H9 (cell line): ENCODE data around the gene UCP2. TPM values are rescaled to one million over a fixed set of nuclear protein-coding genes. Genes with fewer than 3 reads are reported as not detected.

ENCODE experiments used
- DNase-seq: peaks from one replicate; pipeline ENCODE4 v3.0.0-alpha.2; 2017
- H2AFZ ChIP-seq: one replicate; pipeline ENCODE4 v1.6.1; 2013; ENCODE audit warnings: mild to moderate bottlenecking, low read length, control low read depth, moderate library complexity
- H2AK5ac ChIP-seq: 2 replicates; pipeline ENCODE4 v1.6.1; 2013; ENCODE audit warnings: low read length, control low read depth, mixed read lengths; ENCODE audit not compliant: insufficient read length
- H2BK120ac ChIP-seq: one replicate; pipeline ENCODE4 v1.6.1; 2013; ENCODE audit warnings: low read depth, mild to moderate bottlenecking, low read length, control low read depth, inconsistent platforms; ENCODE audit not compliant: poor library complexity, severe bottlenecking
- H2BK12ac ChIP-seq: 2 replicates; pipeline ENCODE4 v1.6.1; 2013; ENCODE audit warnings: low read length, control low read depth, mixed read lengths, low read depth; ENCODE audit not compliant: insufficient read length
- H2BK15ac ChIP-seq: 2 replicates; pipeline ENCODE4 v1.6.1; 2013; ENCODE audit warnings: low read depth, low read length, control low read depth
- H2BK20ac ChIP-seq: one replicate; pipeline ENCODE4 v1.6.1; 2013; ENCODE audit warnings: low read depth, mild to moderate bottlenecking, low read length, control low read depth, inconsistent platforms; ENCODE audit not compliant: poor library complexity, severe bottlenecking
- H2BK5ac ChIP-seq: 2 replicates; pipeline ENCODE4 v1.6.1; 2013; ENCODE audit warnings: low read length, control low read depth, mixed read lengths; ENCODE audit not compliant: insufficient read length
- H3K14ac ChIP-seq: 2 replicates; pipeline ENCODE4 v1.6.1; 2013; ENCODE audit warnings: low read length, control low read depth; ENCODE audit not compliant: insufficient read depth
- H3K18ac ChIP-seq: 2 replicates; pipeline ENCODE4 v1.6.1; 2013; ENCODE audit warnings: low read depth, mild to moderate bottlenecking, mixed read lengths, low read length, control low read depth; ENCODE audit not compliant: insufficient read length
- H3K23ac ChIP-seq: 2 replicates; pipeline ENCODE4 v1.6.1; 2013; ENCODE audit warnings: low read length, control low read depth, mixed read lengths, low read depth; ENCODE audit not compliant: insufficient read length
- H3K23me2 ChIP-seq: 2 replicates; pipeline ENCODE4 v1.6.1; 2013; ENCODE audit warnings: low read depth, mild to moderate bottlenecking, mixed read lengths, low read length, control low read depth; ENCODE audit not compliant: insufficient read length, poor library complexity, severe bottlenecking
- H3K27ac ChIP-seq: 2 replicates; pipeline ENCODE4 v1.5.1; 2013; ENCODE audit warnings: low read length, control low read depth, mixed read lengths, low read depth; ENCODE audit not compliant: insufficient read length
- H3K27me3 ChIP-seq: 2 replicates; pipeline ENCODE4 v1.6.1; 2013; ENCODE audit warnings: low read length, control low read depth, inconsistent platforms; ENCODE audit not compliant: insufficient read depth
- H3K4ac ChIP-seq: 2 replicates; pipeline ENCODE4 v1.6.1; 2013; ENCODE audit warnings: low read depth, mild to moderate bottlenecking, control low read depth, inconsistent platforms, low read length, moderate library complexity
- H3K4me1 ChIP-seq: 2 replicates; pipeline ENCODE4 v1.6.1; 2013; ENCODE audit warnings: low read length, control low read depth, inconsistent platforms; ENCODE audit not compliant: insufficient read depth
- H3K4me2 ChIP-seq: 2 replicates; pipeline ENCODE4 v1.6.1; 2013; ENCODE audit warnings: low read length, control low read depth, mixed read lengths; ENCODE audit not compliant: insufficient read length, insufficient read depth
- H3K56ac ChIP-seq: 2 replicates; pipeline ENCODE4 v1.6.1; 2013; ENCODE audit warnings: low read depth, mild to moderate bottlenecking, mixed read lengths, low read length, control low read depth; ENCODE audit not compliant: insufficient read length
- H3K79me1 ChIP-seq: 2 replicates; pipeline ENCODE4 v1.6.1; 2013; ENCODE audit warnings: low read depth, mild to moderate bottlenecking, moderate library complexity, low read length, control low read depth, inconsistent platforms; ENCODE audit not compliant: insufficient read depth, poor library complexity, severe bottlenecking
- H3K79me2 ChIP-seq: 2 replicates; pipeline ENCODE4 v1.6.1; 2013; ENCODE audit warnings: low read length, control low read depth, inconsistent platforms; ENCODE audit not compliant: insufficient read depth
- H3K9ac ChIP-seq: 2 replicates; pipeline ENCODE4 v1.6.1; 2013; ENCODE audit warnings: low read length, control low read depth, mixed read lengths; ENCODE audit not compliant: insufficient read length; ENCODE audit errors: extremely low read depth
- H3K9me3 ChIP-seq: one replicate; pipeline ENCODE4 v1.6.1; 2013; ENCODE audit warnings: low read depth, low read length, inconsistent platforms; ENCODE audit not compliant: control insufficient read depth
- H3T11ph ChIP-seq: one replicate; pipeline ENCODE4 v1.6.1; 2013; ENCODE audit warnings: mild to moderate bottlenecking, low read length, control low read depth, inconsistent platforms
- H4K20me1 ChIP-seq: one replicate; pipeline ENCODE4 v1.6.1; 2013; ENCODE audit not compliant: control insufficient read depth, insufficient read length, insufficient read depth
- H4K5ac ChIP-seq: 2 replicates; pipeline ENCODE4 v1.6.1; 2013; ENCODE audit warnings: low read depth, mild to moderate bottlenecking, mixed read lengths, low read length, control low read depth; ENCODE audit not compliant: insufficient read length
- H4K8ac ChIP-seq: replicated peaks from 2 replicates; pipeline ENCODE4 v1.6.1; 2013; ENCODE audit warnings: low read length, control low read depth, mixed read lengths, low read depth; ENCODE audit not compliant: insufficient read length
- H4K91ac ChIP-seq: 2 replicates; pipeline ENCODE4 v1.6.1; 2013; ENCODE audit warnings: low read depth, mild to moderate bottlenecking, moderate library complexity, mixed read lengths, low read length, control low read depth; ENCODE audit not compliant: insufficient read length
- H3K27ac Mint-ChIP-seq, 3 experiments: 2 replicates in 2 of 3; 3 replicates in 1 of 3; pipeline ENCODE4 v1.8.0; 2020 to 2021; ENCODE audit warnings: mixed read lengths in 3 of 3, mild to moderate bottlenecking in 1 of 3, moderate library complexity in 1 of 3
- H3K27me3 Mint-ChIP-seq: 2 replicates; pipeline ENCODE4 v1.8.0; 2021; ENCODE audit warnings: low read depth, mild to moderate bottlenecking, moderate library complexity, mixed read lengths
- H3K36me3 Mint-ChIP-seq, 3 experiments: 2 replicates in 2 of 3; 3 replicates in 1 of 3; pipeline ENCODE4 v1.8.0; 2020 to 2021; ENCODE audit warnings: low read depth in 3 of 3, mixed read lengths in 3 of 3; ENCODE audit not compliant: insufficient read depth in 1 of 3
- H3K4me1 Mint-ChIP-seq, 2 experiments: 2 replicates each; pipeline ENCODE4 v1.8.0; 2020; ENCODE audit warnings: mixed read lengths in 2 of 2
- H3K4me3 Mint-ChIP-seq, 2 experiments: 2 replicates in 1 of 2; 3 replicates in 1 of 2; pipeline ENCODE4 v1.8.0; 2020 to 2021; ENCODE audit warnings: mild to moderate bottlenecking in 2 of 2, mixed read lengths in 2 of 2, moderate library complexity in 1 of 2
- H3K9me3 Mint-ChIP-seq, 2 experiments: 2 replicates in 1 of 2; 3 replicates in 1 of 2; pipeline ENCODE4 v1.8.0; 2020; ENCODE audit warnings: mild to moderate bottlenecking in 2 of 2, mixed read lengths in 2 of 2, moderate library complexity in 1 of 2
- CTCF ChIP-seq: fragments of 200-600 bp; sonication (generic); conservative IDR thresholded peaks from 3 replicates; pipeline ENCODE4 v1.8.0; 2021; ENCODE audit warnings: antibody characterized with exemption, mild to moderate bottlenecking
- WGBS: extraction: QIAGEN DNeasy Blood & Tissue Kit; methylation state at CpG from one replicate; pipeline ENCODE4 v1.1.7; 2013; ENCODE audit warnings: missing lambda C conversion rate, low lambda C conversion rate, mixed read lengths; ENCODE audit not compliant: insufficient read length; ENCODE audit errors: extremely low coverage; 5-methylcytosine and 5-hydroxymethylcytosine counted together
- total RNA-seq: library from RNA; stranded (reverse); gene quantifications from 2 replicates; pipeline ENCODE4 v1.2.1, GENCODE V29; 2021

Gene UCP2
- total RNA-seq, 1 experiment from 2014 or later = 62.1 TPM

GRCh38 chr11:73968356-73968966 is 14.2 kb downstream of the UCP2 start:
- no peaks in the 10 kb centered on the region for H3K9me3 ChIP-seq
- Mint-ChIP-seq H3K4me3 (no peak overlapping the region), H3K27ac (no peak overlapping the region), H3K27me3 (peaks cover 4% of the 10 kb centered on the region), H3K9me3 (no peaks in the 10 kb centered on the region), H3K36me3 (no peaks in the 10 kb centered on the region), H3K4me1 (peaks cover 6 to 14% of the 10 kb centered on the region in 2 experiments)
- no peak overlapping the region for H3K27ac ChIP-seq
- H3T11ph ChIP-seq = no peak overlapping the region
- H2BK20ac ChIP-seq = no peak overlapping the region
- no peak overlapping the region for H4K91ac ChIP-seq
- H2BK120ac ChIP-seq = no peak overlapping the region
- no peak overlapping the region for H3K4me2 ChIP-seq
- no peak overlapping the region for H2BK5ac ChIP-seq
- no peaks in the 10 kb centered on the region for H3K4me1 ChIP-seq
- no peak overlapping the region for H2AFZ ChIP-seq
- no peaks in the 10 kb centered on the region for H3K23me2 ChIP-seq
- H2AK5ac ChIP-seq = no peak overlapping the region
- H3K9ac ChIP-seq = no peak overlapping the region
- H3K79me2 ChIP-seq = no peaks in the 10 kb centered on the region
- H3K4ac ChIP-seq = no peak overlapping the region
- WGBS = no CpG with 5 or more reads among the region's 15 CpGs
- H2BK12ac ChIP-seq = no peak overlapping the region
- no peak overlapping the region for H3K56ac ChIP-seq
- no peak overlapping the region for H4K5ac ChIP-seq
- H3K18ac ChIP-seq = no peak overlapping the region
- no peak for DNase-seq
- H3K14ac ChIP-seq = no peak overlapping the region
- no peak overlapping the region for H2BK15ac ChIP-seq
- H3K27me3 ChIP-seq = no peaks in the 10 kb centered on the region
- no peak overlapping the region for H3K23ac ChIP-seq
- H3K79me1 ChIP-seq = no peaks in the 10 kb centered on the region
- no peak for TF ChIP-seq CTCF
- H4K8ac ChIP-seq = no peak overlapping the region
- H4K20me1 ChIP-seq = no peaks in the 10 kb centered on the region
